Activated CD8-positive, alpha-beta T cell treated with anti-CD3 and anti-CD28 coated beads for 36 hours (primary cell): ENCODE results near the gene SERPINH1. TPM values are rescaled to one million over a fixed set of nuclear protein-coding genes. Genes with fewer than 3 reads are reported as not detected.
A peak's percentile ranks its signal among the peaks of the same experiment; 100 is the strongest.

ENCODE experiments used
- ATAC-seq: fragments of 200-7000 bp; cut with Tn5 transposase; one replicate; pipeline ENCODE4 v1.10.0; 2021; ENCODE audit warnings: mild to moderate bottlenecking, moderate library complexity
- CTCF ChIA-PET: fragments of 350-600 bp; sonication (Branson Sonifier 250); formaldehyde crosslinking; loops from one replicate; lab custom pipeline; 2021; ENCODE audit warnings: antibody characterized with exemption; lab: Charles Lee
- POLR2A ChIA-PET: fragments of 350-600 bp; sonication (Branson Sonifier 250); formaldehyde crosslinking; loops from one replicate; lab custom pipeline; 2021; ENCODE audit warnings: antibody characterized with exemption; lab: Charles Lee
- DNase-seq: peaks from one replicate; pipeline ENCODE4 v3.0.0-alpha.2; 2020
- H3K27ac Mint-ChIP-seq: one replicate; pipeline ENCODE4 v1.8.0; 2021; ENCODE audit warnings: mild to moderate bottlenecking, mixed read lengths
- H3K27me3 Mint-ChIP-seq: one replicate; pipeline ENCODE4 v1.8.0; 2021; ENCODE audit warnings: mixed read lengths
- H3K36me3 Mint-ChIP-seq: one replicate; pipeline ENCODE4 v1.8.0; 2021; ENCODE audit warnings: low read depth, mixed read lengths
- H3K4me1 Mint-ChIP-seq: one replicate; pipeline ENCODE4 v1.8.0; 2021; ENCODE audit warnings: low read depth, mixed read lengths
- H3K4me3 Mint-ChIP-seq: one replicate; pipeline ENCODE4 v1.8.0; 2021; ENCODE audit warnings: mild to moderate bottlenecking, moderate library complexity, mixed read lengths
- H3K9me3 Mint-ChIP-seq: one replicate; pipeline ENCODE4 v1.8.0; 2021; ENCODE audit warnings: mixed read lengths
- CTCF ChIP-seq: fragments of 200-600 bp; IDR thresholded peaks from one replicate; pipeline ENCODE4 v1.8.0; 2022; ENCODE audit warnings: antibody characterized with exemption, mild to moderate bottlenecking
- intact Hi-C: fragments of 100-400 bp; cut with micrococcal nuclease; formaldehyde crosslinking; loops from one replicate; pipeline ENCODE4 v1.10.0; 2022
- total RNA-seq, 2 experiments: library from RNA; stranded (reverse); gene quantifications; one replicate each; pipeline ENCODE4 v1.2.3, GENCODE V29; 2021

Gene SERPINH1
- total RNA-seq, 2 experiments from 2014 or later, result 15.7 to 17.7 TPM

DNA sequence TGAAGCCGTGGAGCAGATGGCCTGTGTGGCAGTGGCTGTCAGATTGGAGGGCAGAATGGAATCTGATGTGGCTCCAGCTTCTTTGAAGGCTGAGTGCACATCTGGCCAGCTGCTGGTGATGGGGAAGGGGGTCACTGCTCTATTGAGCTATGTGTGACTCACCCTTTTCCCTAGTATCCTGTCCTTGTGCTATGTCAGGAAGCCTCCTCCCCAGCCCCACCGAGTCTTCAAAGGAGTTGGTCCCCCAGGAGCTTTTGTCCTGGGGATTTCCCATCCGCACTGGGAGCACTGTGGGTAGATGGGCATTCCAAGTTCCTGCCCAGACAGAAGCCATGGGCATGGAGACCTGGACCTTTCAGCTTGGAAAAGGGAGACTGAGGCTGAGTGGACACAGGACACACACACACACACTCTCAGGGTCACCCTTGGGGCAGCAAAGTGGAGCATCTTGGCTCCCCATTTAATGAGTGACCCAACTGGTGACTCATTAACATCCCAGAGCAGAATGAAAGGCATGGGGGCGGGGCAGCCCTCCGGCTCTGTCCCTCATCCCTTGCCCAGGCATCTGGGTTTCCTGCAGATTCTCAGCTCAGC lies 3.3 kb downstream of the SERPINH1 start:
- no peak for TF ChIP-seq CTCF
- ChIA-PET CTCF (interaction anchor here (0.9 to 4.1 kb wide), 5 partner anchors 12 to 177 kb away, joined by 3 to 22 read pairs (median 3); no protein-coding TSS in a partner anchor), POLR2A (interaction anchor here (1.0 to 1.4 kb wide), 3 partner anchors 12 to 28 kb away, joined by 3 to 4 read pairs (median 4); no protein-coding TSS in a partner anchor)
- ATAC-seq (no peak), DNase-seq (no peak)
- Mint-ChIP-seq H3K27me3 (no peaks in the 10 kb centered on the region), H3K27ac (no peak overlapping the region), H3K4me3 (no peak overlapping the region), H3K36me3 (peaks cover 11% of the 10 kb centered on the region), H3K4me1 (peaks cover 32% of the 10 kb centered on the region), H3K9me3 (no peaks in the 10 kb centered on the region)
- intact Hi-C loops, result no loop called here

DNA sequence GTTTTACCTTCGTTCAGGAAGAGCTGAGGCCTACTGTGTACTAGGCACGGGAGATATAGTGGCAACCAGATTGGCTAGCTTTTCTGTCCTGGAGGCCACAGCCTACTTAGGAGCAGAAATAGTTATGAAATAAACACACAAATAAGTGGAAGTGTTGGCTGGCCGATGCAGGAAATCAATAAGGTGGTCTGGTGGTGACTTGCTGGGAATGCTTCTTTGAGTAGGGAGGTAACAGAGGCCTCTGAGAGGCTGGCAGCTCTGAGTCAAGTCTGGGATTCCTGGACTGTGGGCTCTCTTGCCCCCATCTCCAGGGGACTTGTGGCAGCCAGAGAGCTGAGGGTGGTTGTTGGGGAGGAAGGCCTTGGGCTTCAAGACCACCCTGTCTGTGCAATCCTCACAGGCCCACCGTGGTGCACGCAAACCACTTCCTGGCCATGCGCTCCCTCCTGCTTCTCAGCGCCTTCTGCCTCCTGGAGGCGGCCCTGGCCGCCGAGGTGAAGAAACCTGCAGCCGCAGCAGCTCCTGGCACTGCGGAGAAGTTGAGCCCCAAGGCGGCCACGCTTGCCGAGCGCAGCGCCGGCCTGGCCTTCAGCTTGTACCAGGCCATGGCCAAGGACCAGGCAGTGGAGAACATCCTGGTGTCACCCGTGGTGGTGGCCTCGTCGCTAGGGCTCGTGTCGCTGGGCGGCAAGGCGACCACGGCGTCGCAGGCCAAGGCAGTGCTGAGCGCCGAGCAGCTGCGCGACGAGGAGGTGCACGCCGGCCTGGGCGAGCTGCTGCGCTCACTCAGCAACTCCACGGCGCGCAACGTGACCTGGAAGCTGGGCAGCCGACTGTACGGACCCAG lies 4.1 kb downstream of the SERPINH1 start:
- H3K9me3 Mint-ChIP-seq, result no peaks in the 10 kb centered on the region
- peaks cover 27% of the 10 kb centered on the region for H3K4me1 Mint-ChIP-seq
- CTCF ChIA-PET, result interaction anchor here (0.9 to 4.1 kb wide), 7 partner anchors 11 to 178 kb away, joined by 3 to 22 read pairs (median 3); no protein-coding TSS in a partner anchor
- no peak for ATAC-seq
- H3K27me3 Mint-ChIP-seq, result no peaks in the 10 kb centered on the region
- POLR2A ChIA-PET, result interaction anchor here (0.5 to 1.4 kb wide), 3 partner anchors 17 to 1352 kb away, joined by 4 read pairs; no protein-coding TSS in a partner anchor
- TF ChIP-seq CTCF, result no peak
- peak; percentile 42 for DNase-seq
- intact Hi-C loops, result no loop called here
- H3K36me3 Mint-ChIP-seq, result peaks cover 11% of the 10 kb centered on the region
- H3K27ac Mint-ChIP-seq, result peak overlapping the region; percentile 62
- no peak overlapping the region for H3K4me3 Mint-ChIP-seq

GRCh38 chr11:75566763-75567279 lies 4.8 kb downstream of the SERPINH1 start:
- ChIA-PET POLR2A (interaction anchor here (1.4 kb wide), 1 partner anchor 17 kb away, joined by 4 read pairs; no protein-coding TSS in a partner anchor), CTCF (interaction anchor here (1.1 to 4.1 kb wide), 5 partner anchors 11 to 122 kb away, joined by 3 to 22 read pairs (median 4); no protein-coding TSS in a partner anchor)
- H3K4me1 Mint-ChIP-seq, result peaks cover 24% of the 10 kb centered on the region
- intact Hi-C loops, result no loop called here
- no peak overlapping the region for H3K27ac Mint-ChIP-seq
- no peaks in the 10 kb centered on the region for H3K27me3 Mint-ChIP-seq
- no peaks in the 10 kb centered on the region for H3K9me3 Mint-ChIP-seq
- no peak for TF ChIP-seq CTCF
- H3K36me3 Mint-ChIP-seq, result peaks cover 11% of the 10 kb centered on the region
- no peak overlapping the region for H3K4me3 Mint-ChIP-seq
- no peak for DNase-seq
- ATAC-seq, result no peak

DNA sequence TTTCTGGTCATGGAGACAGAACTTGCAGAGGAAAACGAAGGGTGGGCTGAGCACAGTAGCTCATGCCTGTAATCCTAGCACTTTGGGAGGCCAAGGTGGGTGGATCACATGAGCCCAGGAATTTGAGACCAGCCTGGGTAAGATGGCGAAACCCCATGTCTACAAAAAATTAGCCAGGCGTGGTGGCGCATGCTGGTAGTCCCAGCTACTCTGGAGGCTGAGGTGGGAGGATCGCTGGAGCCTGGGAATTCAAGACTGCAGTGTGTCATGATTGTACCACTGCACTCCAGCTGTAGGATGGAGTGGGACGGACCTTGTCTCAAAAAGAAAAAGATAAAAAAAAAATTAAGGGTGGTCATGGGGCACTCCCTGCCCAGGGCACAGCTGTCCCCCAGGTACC lies 5.9 kb downstream of the SERPINH1 start:
- H3K9me3 Mint-ChIP-seq, result no peaks in the 10 kb centered on the region
- POLR2A ChIA-PET, result interaction anchor here (0.8 to 1.9 kb wide), 2 partner anchors 9 to 14 kb away, joined by 3 to 4 read pairs; no protein-coding TSS in a partner anchor
- H3K27ac Mint-ChIP-seq, result no peak overlapping the region
- intact Hi-C loops, result no loop called here
- no peak overlapping the region for H3K4me3 Mint-ChIP-seq
- CTCF ChIA-PET, result interaction anchor here (2.0 to 4.1 kb wide), 2 partner anchors 9 to 123 kb away, joined by 5 to 22 read pairs; no protein-coding TSS in a partner anchor
- peaks cover 11% of the 10 kb centered on the region for H3K36me3 Mint-ChIP-seq
- no peak for ATAC-seq
- no peak for DNase-seq
- TF ChIP-seq CTCF, result no peak
- H3K4me1 Mint-ChIP-seq, result peaks cover 24% of the 10 kb centered on the region
- H3K27me3 Mint-ChIP-seq, result no peaks in the 10 kb centered on the region
